Spleen (tissue), 11 donors: ENCODE results near the gene PTPN22. TPM values are rescaled to one million over a fixed set of nuclear protein-coding genes. Genes with fewer than 3 reads are reported as not detected.
"Not testable (repeated sequence)": the region's sequence is repeated elsewhere in the genome, so short reads cannot be mapped to it uniquely, and the experiment has no call there.

ENCODE experiments used
- DNase-seq: peaks from one replicate; pipeline ENCODE4 v3.0.0-alpha.2; 2020
- H3K27ac ChIP-seq, 8 donors: fragments of 200-600 bp; sonication (generic) in 7 of 8; 1 replicate in 4 of 8; 2 replicates in 4 of 8; pipeline versions ENCODE4 v1.5.0 to v1.8.0; 2016 to 2021; ENCODE audit warnings: inconsistent platforms in 4 of 8, mild to moderate bottlenecking in 4 of 8, moderate library complexity in 1 of 8
- H3K27me3 ChIP-seq, 7 donors: fragments of 200-600 bp; sonication (generic) in 6 of 7; replicated peaks in 1 of 7; 1 replicate in 4 of 7; 2 replicates in 3 of 7; pipeline versions ENCODE4 v1.5.0 to v1.8.0; 2016 to 2021; ENCODE audit warnings: inconsistent platforms in 3 of 7, mild to moderate bottlenecking in 1 of 7
- H3K36me3 ChIP-seq, 6 donors: fragments of 200-600 bp; sonication (generic) in 5 of 6; 1 replicate in 4 of 6; 2 replicates in 2 of 6; pipeline versions ENCODE4 v1.5.0 to v1.8.0; 2016 to 2021; ENCODE audit warnings: inconsistent platforms in 2 of 6
- H3K4me1 ChIP-seq, 6 donors: fragments of 200-600 bp; sonication (generic) in 5 of 6; 1 replicate in 3 of 6; 2 replicates in 3 of 6; pipeline versions ENCODE4 v1.5.0 to v1.8.0; 2016 to 2021; ENCODE audit warnings: inconsistent platforms in 3 of 6
- H3K4me3 ChIP-seq, 8 donors: fragments of 200-600 bp; sonication (generic) in 7 of 8; 1 replicate in 4 of 8; 2 replicates in 4 of 8; pipeline versions ENCODE4 v1.5.0 to v1.8.0; 2016 to 2021; ENCODE audit warnings: inconsistent platforms in 4 of 8, mild to moderate bottlenecking in 4 of 8, moderate library complexity in 2 of 8
- H3K9me3 ChIP-seq, 8 donors: fragments of 200-600 bp; sonication (generic) in 7 of 8; 1 replicate in 4 of 8; 2 replicates in 4 of 8; pipeline versions ENCODE4 v1.5.0 to v1.8.0; 2016 to 2021; ENCODE audit warnings: inconsistent platforms in 4 of 8
- POLR2A ChIP-seq, 3 donors: fragments of 450-650 bp; IDR thresholded peaks; one replicate each; pipeline ENCODE4 v1.5.1; 2017; ENCODE audit warnings: antibody characterized with exemption in 3 of 3, mild to moderate bottlenecking in 1 of 3
- POLR2AphosphoS5 ChIP-seq, 3 donors: sonication (generic); formaldehyde crosslinking; IDR thresholded peaks; one replicate each; pipeline ENCODE4 v1.5.1; 2017; ENCODE audit warnings: antibody characterized with exemption in 3 of 3
- WGBS, 5 donors: extraction: QIAGEN DNeasy Blood & Tissue Kit in 3 of 5; methylation state at CpG; one replicate each; pipeline versions ENCODE4 v1.1.5 to v1.1.7; 2013 to 2018; 5-methylcytosine and 5-hydroxymethylcytosine counted together
- intact Hi-C: fragments of 100-400 bp; cut with DNase I; formaldehyde crosslinking; loops from one replicate; pipeline ENCODE4 v1.15.0; 2023; ENCODE audit warnings: low total_unique reads
- polyA plus RNA-seq, 3 donors: library from polyadenylated mRNA; stranded (reverse); fragments of 200-250 nt; gene quantifications; one replicate each; pipeline ENCODE4 v1.2.1, GENCODE V29; 2013
- total RNA-seq, 7 donors: library from RNA; depleted of rRNA in 3 of 7; stranded (reverse); fragments of >200 nt in 3 of 7; fragmentation: NEBNext Ultra II Directional in 4 of 7; extraction: Animal tissue kit (Norgen Biotek cat#: 25700) in 4 of 7; gene quantifications; one replicate each; pipeline versions ENCODE4 v1.1.0 to v1.2.1, GENCODE V29; 2016 to 2021
- TF ChIP-seq, protein P1 (sequence below), 11 experiments: fragments of 200-600 bp in 7 of 11; fragments of 450-650 bp in 4 of 11; sonication (generic) in 4 of 11; IDR thresholded peaks in 8 of 11; conservative IDR thresholded peaks in 3 of 11; 1 replicate in 7 of 11; 2 replicates in 4 of 11; pipeline versions ENCODE4 v1.4.0 to v1.8.0; 2016 to 2021; ENCODE audit warnings: antibody characterized with exemption in 11 of 11, inconsistent platforms in 4 of 11, mild to moderate bottlenecking in 1 of 11
- donor health status: healthy with polysubstance abuse.
- donor health status: DM: no; HTN: no; CAD: no; lungs with moderate emphysema.
- donor health status: DM: no; HTN: no; CAD: no.
- donor health status: Bipolar disorder and iron deficiency.
- donor health status: healthy.
- donor health status: DM: no; HTN: no; CAD: no.
- donor health status: DM: yes; HTN: yes; CAD: no.

The PTPN22 gene
- total and polyA plus RNA-seq, 10 donors: 10.4 to 42.9 (median 25.4) TPM

DNA sequence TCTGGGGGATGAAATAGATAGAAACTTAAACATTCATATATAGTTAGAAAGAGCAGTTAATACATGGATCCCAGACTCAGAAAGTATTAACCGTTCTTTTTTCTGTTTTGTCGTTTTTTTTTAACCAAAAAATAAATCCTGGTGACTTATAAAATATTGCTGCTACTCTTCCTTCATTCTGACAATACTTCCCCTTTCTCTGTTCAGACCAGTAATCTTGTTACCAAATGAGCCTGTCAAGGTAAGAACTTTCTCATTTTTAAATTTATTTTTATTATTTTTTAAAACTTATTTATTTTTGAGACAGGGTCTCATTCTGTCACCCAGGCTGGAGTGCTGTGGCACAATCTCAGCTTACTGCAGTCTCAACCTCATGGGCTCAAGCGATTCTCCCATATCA, 13.7 kb downstream of the PTPN22 start:
- WGBS, 5 donors: 40 to 62% (median 51%) methylated on average over 3 of the region's 3 CpGs
- Histone ChIP-seq H3K4me3 (no peak overlapping the region), H3K27me3 (no peaks in the 10 kb centered on the region), H3K27ac (peak overlapping the region in 7 of 8 donors; percentile 12 to 80 (median 75)), H3K36me3 (peaks cover 0 to 46% (median 7%) of the 10 kb centered on the region in 6 donors), H3K9me3 (no peaks in the 10 kb centered on the region), H3K4me1 (peaks cover 32 to 67% (median 56%) of the 10 kb centered on the region in 6 donors)
- DNase-seq: no peak
- TF ChIP-seq, protein P1, sequence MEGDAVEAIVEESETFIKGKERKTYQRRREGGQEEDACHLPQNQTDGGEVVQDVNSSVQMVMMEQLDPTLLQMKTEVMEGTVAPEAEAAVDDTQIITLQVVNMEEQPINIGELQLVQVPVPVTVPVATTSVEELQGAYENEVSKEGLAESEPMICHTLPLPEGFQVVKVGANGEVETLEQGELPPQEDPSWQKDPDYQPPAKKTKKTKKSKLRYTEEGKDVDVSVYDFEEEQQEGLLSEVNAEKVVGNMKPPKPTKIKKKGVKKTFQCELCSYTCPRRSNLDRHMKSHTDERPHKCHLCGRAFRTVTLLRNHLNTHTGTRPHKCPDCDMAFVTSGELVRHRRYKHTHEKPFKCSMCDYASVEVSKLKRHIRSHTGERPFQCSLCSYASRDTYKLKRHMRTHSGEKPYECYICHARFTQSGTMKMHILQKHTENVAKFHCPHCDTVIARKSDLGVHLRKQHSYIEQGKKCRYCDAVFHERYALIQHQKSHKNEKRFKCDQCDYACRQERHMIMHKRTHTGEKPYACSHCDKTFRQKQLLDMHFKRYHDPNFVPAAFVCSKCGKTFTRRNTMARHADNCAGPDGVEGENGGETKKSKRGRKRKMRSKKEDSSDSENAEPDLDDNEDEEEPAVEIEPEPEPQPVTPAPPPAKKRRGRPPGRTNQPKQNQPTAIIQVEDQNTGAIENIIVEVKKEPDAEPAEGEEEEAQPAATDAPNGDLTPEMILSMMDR (IDR thresholded peaks at IDR 0.05 in 8 of 11, conservative IDR thresholded peaks at IDR 0.05 in 3 of 11): no peak
- TF ChIP-seq POLR2A (IDR thresholded peaks at IDR 0.05): no peak
- intact Hi-C loops: no loop called here

DNA sequence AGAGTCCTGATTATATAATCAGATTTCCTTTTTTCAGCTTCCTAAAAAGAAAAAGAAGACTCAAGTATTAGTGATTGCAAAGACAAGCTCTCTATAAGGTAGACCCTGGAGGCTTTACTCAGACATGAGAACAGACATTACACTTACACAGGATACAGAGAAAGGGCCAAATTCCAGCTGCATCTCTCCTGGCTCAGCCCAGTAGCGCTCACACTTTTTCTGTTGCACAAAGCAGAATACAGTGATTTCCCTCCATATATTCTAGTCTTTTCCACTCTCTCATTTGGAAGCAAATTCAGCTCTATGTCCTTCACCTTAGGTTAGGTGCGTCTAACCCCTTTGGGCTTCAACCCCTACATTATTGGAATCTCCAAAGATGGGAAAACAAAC, 15.1 kb downstream of the PTPN22 start:
- peak overlapping the region in 1 of 8 donors; percentile 8 for H3K27ac ChIP-seq
- H3K4me3 ChIP-seq: no peak overlapping the region
- WGBS, 5 donors: 93 to 100% (median 95%) methylated on average over 2 of the region's 2 CpGs
- peaks cover 0 to 60% (median 7%) of the 10 kb centered on the region in 6 donors for H3K36me3 ChIP-seq
- intact Hi-C loops: no loop called here
- no peaks in the 10 kb centered on the region for H3K27me3 ChIP-seq
- no peaks in the 10 kb centered on the region for H3K9me3 ChIP-seq
- TF ChIP-seq, protein P1 (IDR thresholded peaks at IDR 0.05 in 8 of 11, conservative IDR thresholded peaks at IDR 0.05 in 3 of 11): no peak
- TF ChIP-seq POLR2A (IDR thresholded peaks at IDR 0.05) (no peak), POLR2AphosphoS5 (IDR thresholded peaks at IDR 0.05) (no peak)
- no peak for DNase-seq
- peaks cover 30 to 56% (median 43%) of the 10 kb centered on the region in 6 donors for H3K4me1 ChIP-seq

DNA sequence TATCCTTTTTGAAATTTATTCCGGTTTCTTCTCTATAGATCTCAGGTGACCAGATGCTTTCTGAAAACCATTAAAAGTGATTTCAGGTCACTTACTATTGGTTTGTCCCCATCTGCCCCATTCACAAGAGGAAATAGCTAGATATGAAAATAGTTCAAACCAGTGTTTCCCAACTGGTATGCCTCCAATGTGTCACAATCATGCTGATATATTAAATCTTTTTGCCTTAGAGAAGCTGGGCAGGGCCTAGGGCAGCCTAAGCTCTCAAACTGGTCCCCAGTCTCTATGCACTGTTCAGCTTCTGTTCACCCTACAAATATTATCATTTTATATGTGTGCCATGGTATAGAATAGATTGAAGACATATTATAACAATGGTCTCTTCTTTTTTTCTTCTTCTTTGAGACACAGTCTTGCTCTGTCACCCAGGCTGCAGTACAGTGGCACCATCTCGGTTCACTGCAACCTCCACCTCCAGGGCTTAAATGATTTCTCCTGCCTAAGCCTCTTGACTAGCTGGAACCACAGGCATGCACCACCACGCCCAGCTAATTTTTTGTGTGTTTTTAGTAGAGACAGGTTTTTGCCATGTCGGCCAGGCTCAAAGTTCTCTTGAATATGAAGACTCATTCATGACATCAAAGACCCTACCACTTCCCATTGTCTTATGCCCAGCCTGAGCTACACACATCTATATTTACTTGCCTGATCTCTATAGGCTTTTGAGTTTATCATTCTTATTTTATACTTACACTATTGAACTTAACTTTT, 15.7 kb downstream of the PTPN22 start:
- no peak overlapping the region for H3K4me3 ChIP-seq
- 87 to 97% (median 95%) methylated on average over 4 of the region's 4 CpGs for WGBS, 5 donors
- intact Hi-C loops: no loop called here
- H3K36me3 ChIP-seq: peaks cover 0 to 65% (median 7%) of the 10 kb centered on the region in 6 donors
- peaks cover 26 to 55% (median 37%) of the 10 kb centered on the region in 6 donors for H3K4me1 ChIP-seq
- TF ChIP-seq POLR2A (IDR thresholded peaks at IDR 0.05) (no peak), POLR2AphosphoS5 (IDR thresholded peaks at IDR 0.05) (no peak)
- TF ChIP-seq, protein P1 (IDR thresholded peaks at IDR 0.05 in 8 of 11, conservative IDR thresholded peaks at IDR 0.05 in 3 of 11): no peak
- no peaks in the 10 kb centered on the region for H3K9me3 ChIP-seq
- no peaks in the 10 kb centered on the region for H3K27me3 ChIP-seq
- no peak for DNase-seq
- H3K27ac ChIP-seq: peak overlapping the region in 1 of 8 donors; percentile 8

DNA sequence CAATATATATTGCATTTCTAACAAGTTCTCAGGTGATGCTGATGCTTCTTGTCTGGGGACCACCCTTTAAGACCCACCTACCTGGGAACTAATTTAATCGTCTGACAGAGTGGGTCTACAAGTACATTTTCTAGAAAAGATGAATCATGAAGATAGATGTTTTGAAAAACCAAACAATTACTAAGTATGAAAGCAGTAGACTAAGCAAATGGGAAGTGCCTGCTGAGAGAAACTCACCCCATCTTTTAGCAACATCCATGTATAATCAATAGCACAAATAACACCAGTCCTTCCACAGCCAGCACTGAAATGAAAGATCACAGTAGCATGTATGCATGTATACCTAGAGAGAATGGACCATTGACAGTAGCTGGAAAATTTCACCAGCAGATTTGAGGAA, 17.3 kb downstream of the PTPN22 start:
- DNase-seq: no peak
- peaks cover 11 to 54% (median 25%) of the 10 kb centered on the region in 6 donors for H3K4me1 ChIP-seq
- H3K9me3 ChIP-seq: no peaks in the 10 kb centered on the region
- no peak overlapping the region for H3K4me3 ChIP-seq
- TF ChIP-seq POLR2AphosphoS5 (IDR thresholded peaks at IDR 0.05): no peak
- TF ChIP-seq, protein P1 (IDR thresholded peaks at IDR 0.05 in 8 of 11, conservative IDR thresholded peaks at IDR 0.05 in 3 of 11): no peak
- no peak for TF ChIP-seq POLR2A (IDR thresholded peaks at IDR 0.05)
- H3K36me3 ChIP-seq: peaks cover 0 to 75% (median 7%) of the 10 kb centered on the region in 6 donors
- intact Hi-C loops: no loop called here
- WGBS, 5 donors: 35 to 81% (median 75%) methylated on average over 1 of the region's 1 CpG
- no peaks in the 10 kb centered on the region for H3K27me3 ChIP-seq
- no peak overlapping the region for H3K27ac ChIP-seq

DNA sequence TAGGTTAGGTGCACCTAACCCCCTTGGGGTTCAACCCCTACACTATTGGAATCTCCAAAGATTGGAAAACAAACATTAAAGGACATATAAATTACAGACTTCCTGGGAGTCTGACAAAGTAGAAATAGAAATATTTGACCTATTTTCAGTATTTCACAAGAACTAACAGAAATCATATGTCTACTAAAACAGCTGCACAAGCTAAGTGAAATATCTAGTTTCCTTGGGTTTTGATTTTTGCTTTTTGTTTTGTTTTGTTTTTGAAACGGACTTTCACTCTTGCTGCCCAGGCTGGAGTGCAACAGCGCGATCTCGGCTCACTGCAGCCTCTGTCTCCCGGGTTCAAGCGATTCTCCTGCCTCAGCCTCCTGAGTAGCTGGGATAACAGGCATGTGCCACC, 18.8 kb downstream of the PTPN22 start:
- peak overlapping the region in 2 of 8 donors; percentile 18 to 43 for H3K27ac ChIP-seq
- 71 to 96% (median 85%) methylated on average over 6 of the region's 6 CpGs for WGBS, 5 donors
- H3K27me3 ChIP-seq, H3K9me3 ChIP-seq, intact Hi-C loops, H3K4me3 ChIP-seq, DNase-seq: not testable (repeated sequence)
- peaks cover 0 to 84% (median 9%) of the 10 kb centered on the region in 6 donors for H3K36me3 ChIP-seq
- H3K4me1 ChIP-seq: peaks cover 0 to 39% (median 9%) of the 10 kb centered on the region in 6 donors
